Loucy (cell line): Measurements from ENCODE around the gene MCM9.

Experiments
- H2AFZ ChIP-seq: fragments of 200-600 bp; sonication (generic); 2 replicates; pipeline ENCODE4 v1.6.0; 2016; ENCODE audit warnings: antibody characterized with exemption, mild to moderate bottlenecking, low read length, moderate library complexity
- H3F3A ChIP-seq: fragments of 200-600 bp; 2 replicates; pipeline ENCODE4 v1.6.0; 2016; ENCODE audit warnings: antibody characterized with exemption, low read depth, mild to moderate bottlenecking
- H3K27me3 ChIP-seq: fragments of 200-600 bp; sonication (generic); 2 replicates; pipeline ENCODE4 v1.6.1; 2014; ENCODE audit warnings: low read length, mild to moderate bottlenecking; ENCODE audit not compliant: insufficient read depth, poor library complexity, severe bottlenecking
- H3K36me3 ChIP-seq: fragments of 200-600 bp; sonication (generic); 2 replicates; pipeline ENCODE4 v1.6.1; 2016; ENCODE audit warnings: low read length; ENCODE audit not compliant: insufficient read depth
- H3K4me1 ChIP-seq: fragments of 200-600 bp; sonication (generic); 2 replicates; pipeline ENCODE4 v1.5.1; 2014; ENCODE audit warnings: low read length, mild to moderate bottlenecking; ENCODE audit not compliant: insufficient read depth, poor library complexity, severe bottlenecking
- H3K4me2 ChIP-seq: fragments of 200-600 bp; sonication (generic); 2 replicates; pipeline ENCODE4 v1.6.0; 2014; ENCODE audit warnings: antibody characterized with exemption, low read length, low read depth, mild to moderate bottlenecking; ENCODE audit not compliant: poor library complexity, severe bottlenecking
- H3K4me3 ChIP-seq: fragments of 200-600 bp; sonication (generic); 2 replicates; pipeline ENCODE4 v1.5.1; 2014; ENCODE audit warnings: low read length, mild to moderate bottlenecking, mixed read lengths; ENCODE audit not compliant: poor library complexity, severe bottlenecking
- H3K79me2 ChIP-seq: fragments of 200-600 bp; sonication (generic); 2 replicates; pipeline ENCODE4 v1.6.1; 2014; ENCODE audit warnings: low read length; ENCODE audit not compliant: insufficient read depth
- H3K9ac ChIP-seq: fragments of 200-600 bp; sonication (generic); 2 replicates; pipeline ENCODE4 v1.6.0; 2014; ENCODE audit warnings: mild to moderate bottlenecking, low read depth, low read length, moderate library complexity; ENCODE audit not compliant: poor library complexity, severe bottlenecking
- H3K9me2 ChIP-seq: fragments of 200-600 bp; sonication (generic); replicated peaks from 2 replicates; pipeline ENCODE4 v1.6.1; 2016; ENCODE audit warnings: low read depth, low read length, mixed read lengths
- H3K9me3 ChIP-seq: fragments of 200-600 bp; sonication (generic); 2 replicates; pipeline ENCODE4 v1.6.1; 2014; ENCODE audit warnings: mild to moderate bottlenecking, antibody characterized with exemption, low read length, low read depth; ENCODE audit not compliant: insufficient read depth
- H4K20me1 ChIP-seq: fragments of 200-600 bp; sonication (generic); 2 replicates; pipeline ENCODE4 v1.6.0; 2014; ENCODE audit warnings: antibody characterized with exemption, low read length, mild to moderate bottlenecking; ENCODE audit not compliant: insufficient read depth, poor library complexity, severe bottlenecking
- CTCF ChIP-seq: fragments of 200-600 bp; sonication (generic); conservative IDR thresholded peaks from 2 replicates; pipeline ENCODE4 v1.5.1; 2014; ENCODE audit warnings: mild to moderate bottlenecking, antibody characterized with exemption, low read length
- EZH2phosphoT487 ChIP-seq: fragments of 200-600 bp; IDR thresholded peaks from 2 replicates; pipeline ENCODE4 v1.6.1; 2018; ENCODE audit warnings: antibody characterized with exemption, mild to moderate bottlenecking, moderate library complexity, borderline replicate concordance

Gene MCM9

GRCh38 chr6:118876198-118876597 lies 58.8 kb downstream of the MCM9 start:
- Histone ChIP-seq H3K9me2 (no peaks in the 10 kb centered on the region), H3K4me1 (peaks cover 8% of the 10 kb centered on the region), H3K9me3 (no peaks in the 10 kb centered on the region), H3K27me3 (no peaks in the 10 kb centered on the region), H3K79me2 (peaks cover 39% of the 10 kb centered on the region; the same call in 1 of the 2 replicates), H3F3A (no peaks in the 10 kb centered on the region), H2AFZ (no peak overlapping the region), H3K4me3 (no peak overlapping the region), H4K20me1 (no peaks in the 10 kb centered on the region), H3K9ac (no peak overlapping the region), H3K4me2 (no peak overlapping the region), H3K36me3 (no peaks in the 10 kb centered on the region)
- TF ChIP-seq EZH2phosphoT487 (no peak), CTCF (no peak)

GRCh38 chr6:118875672-118876071 lies 59.3 kb downstream of the MCM9 start:
- Histone ChIP-seq H3K27me3 (no peaks in the 10 kb centered on the region), H3K79me2 (peaks cover 38% of the 10 kb centered on the region; the same call in 1 of the 2 replicates), H3K4me3 (no peak overlapping the region), H3K4me1 (peaks cover 8% of the 10 kb centered on the region), H3K36me3 (no peaks in the 10 kb centered on the region), H3K9me2 (no peaks in the 10 kb centered on the region), H2AFZ (no peak overlapping the region), H3F3A (no peaks in the 10 kb centered on the region), H4K20me1 (no peaks in the 10 kb centered on the region), H3K9ac (no peak overlapping the region), H3K4me2 (no peak overlapping the region), H3K9me3 (no peaks in the 10 kb centered on the region)
- TF ChIP-seq CTCF: no peak
- TF ChIP-seq EZH2phosphoT487: no peak

GRCh38 chr6:118873239-118873638 lies 61.7 kb downstream of the MCM9 start:
- Histone ChIP-seq H4K20me1 (no peaks in the 10 kb centered on the region), H3K9me3 (no peaks in the 10 kb centered on the region), H3K27me3 (no peaks in the 10 kb centered on the region), H3K9ac (no peak overlapping the region), H3K36me3 (no peaks in the 10 kb centered on the region), H3K79me2 (peaks cover 23% of the 10 kb centered on the region; the same call in 1 of the 2 replicates), H3F3A (no peaks in the 10 kb centered on the region), H3K4me1 (no peaks in the 10 kb centered on the region), H3K4me3 (no peak overlapping the region), H3K9me2 (no peaks in the 10 kb centered on the region), H2AFZ (no peak overlapping the region), H3K4me2 (no peak overlapping the region)
- no peak for TF ChIP-seq CTCF
- TF ChIP-seq EZH2phosphoT487: no peak
